ENCODE data around the gene KRTAP4-8. TPM values are rescaled to one million over a fixed set of nuclear protein-coding genes. Genes with fewer than 3 reads are reported as not detected.
"Not testable (repeated sequence)": the region's sequence is repeated elsewhere in the genome, so short reads cannot be mapped to it uniquely, and the experiment has no call there.

The KRTAP4-8 gene
- total and polyA plus RNA-seq, 2 donors (not counting 1 experiment from before 2014, with no cell fraction given), result not detected

DNA sequence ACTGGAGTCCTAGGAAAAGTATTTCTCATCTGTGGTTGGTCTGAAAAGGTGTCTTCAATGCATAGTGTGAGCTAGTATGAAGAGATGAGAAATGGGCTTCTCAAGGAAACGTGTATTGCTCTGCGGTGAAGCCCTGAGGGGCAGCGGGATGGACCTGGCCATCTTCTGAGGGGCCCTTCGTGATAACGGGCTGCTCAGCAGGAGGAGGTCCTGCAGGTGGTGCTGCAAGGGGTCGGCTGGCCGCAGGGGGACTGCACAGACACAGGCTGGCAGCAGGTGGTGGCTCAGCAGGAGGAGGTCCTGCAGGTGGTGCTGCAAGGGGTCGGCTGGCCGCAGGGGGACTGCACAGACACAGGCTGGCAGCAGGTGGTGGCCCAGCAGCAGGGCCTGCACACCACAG lies 43.4 kb downstream of the KRTAP4-8 start:
- H3K4me3 ChIP-seq (ENCODE audit: control extremely low read depth in 1 of 5, extremely low read depth in 1 of 5, insufficient read depth in 1 of 5, low read depth in 2 of 5, low read length in 4 of 5); H3K27ac Mint-ChIP-seq; H2AFZ ChIP-seq (ENCODE audit: insufficient read depth, low read depth, low read length, poor library complexity, severe bottlenecking); H3K36me3 ChIP-seq (replicated peaks in 1 of 2; ENCODE audit: control extremely low read depth in 1 of 2, control insufficient read depth in 1 of 2, extremely low read depth in 1 of 2, insufficient read depth in 2 of 2, low read length in 1 of 2); H3K79me2 ChIP-seq (ENCODE audit: control insufficient read depth, insufficient read depth, low read length); H3K27ac ChIP-seq (ENCODE audit: low read length in 2 of 2); DNase-seq; H4K20me1 ChIP-seq (ENCODE audit: control insufficient read depth, insufficient read depth, low read length, poor library complexity, severe bottlenecking); H3K9me3 Mint-ChIP-seq (ENCODE audit: insufficient read depth); intact Hi-C loops (cut with micrococcal nuclease); H3K4me2 ChIP-seq (replicated peaks; ENCODE audit: low read depth, low read length, poor library complexity, severe bottlenecking); POLR2A ChIA-PET; CTCF ChIA-PET; H3K4me1 Mint-ChIP-seq; H3K9me3 ChIP-seq (ENCODE audit: control extremely low read depth in 1 of 3, control insufficient read depth in 2 of 3, insufficient read depth in 1 of 3, low read length in 2 of 3); H3K4me3 Mint-ChIP-seq; ATAC-seq (ENCODE audit: low read depth); H3K27me3 ChIP-seq (replicated peaks in 1 of 4; ENCODE audit: control extremely low read depth in 1 of 4, control insufficient read depth in 3 of 4, insufficient read depth in 4 of 4, low read length in 3 of 4); H3K4me1 ChIP-seq (ENCODE audit: control insufficient read depth in 2 of 2, insufficient read depth in 2 of 2, low read length in 2 of 2); H3K9ac ChIP-seq (ENCODE audit: low read length): not testable (repeated sequence)
- H3K27me3 Mint-ChIP-seq, result peaks cover 50% of the 10 kb centered on the region
- WGBS (ENCODE audit: insufficient coverage), result 94% methylated on average over 3 of the region's 9 CpGs

DNA sequence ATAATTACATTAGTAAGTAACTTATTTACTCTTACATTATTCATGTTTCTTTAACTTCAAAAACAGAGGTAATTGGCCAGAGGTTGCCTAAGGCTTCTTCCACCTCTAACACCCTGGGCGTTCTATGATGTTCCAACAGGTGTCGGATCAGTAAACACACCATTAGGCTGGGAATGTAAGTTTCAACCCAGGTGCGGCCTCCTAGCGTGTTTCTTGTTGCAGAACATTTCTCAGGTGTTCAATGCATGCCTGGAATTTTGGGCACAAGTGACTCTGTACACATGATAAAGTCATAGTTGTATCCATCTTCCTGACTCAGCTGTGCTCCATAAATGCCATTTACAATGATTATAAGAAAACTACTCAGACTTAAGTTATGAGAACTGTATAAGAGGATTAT lies 43.9 kb downstream of the KRTAP4-8 start:
- Histone ChIP-seq H3K9ac (ENCODE audit: low read length) (no peak overlapping the region), H3K27ac (ENCODE audit: low read length in 2 of 2) (no peak overlapping the region), H4K20me1 (ENCODE audit: control insufficient read depth, insufficient read depth, low read length, poor library complexity, severe bottlenecking) (no peaks in the 10 kb centered on the region), H3K79me2 (ENCODE audit: control insufficient read depth, insufficient read depth, low read length) (no peaks in the 10 kb centered on the region), H3K36me3 (replicated peaks in 1 of 2; ENCODE audit: control extremely low read depth in 1 of 2, control insufficient read depth in 1 of 2, extremely low read depth in 1 of 2, insufficient read depth in 2 of 2, low read length in 1 of 2) (no peaks in the 10 kb centered on the region), H3K4me3 (ENCODE audit: control extremely low read depth in 1 of 5, extremely low read depth in 1 of 5, insufficient read depth in 1 of 5, low read depth in 2 of 5, low read length in 4 of 5) (no peak overlapping the region), H2AFZ (ENCODE audit: insufficient read depth, low read depth, low read length, poor library complexity, severe bottlenecking) (no peak overlapping the region), H3K4me2 (replicated peaks; ENCODE audit: low read depth, low read length, poor library complexity, severe bottlenecking) (no peak overlapping the region), H3K4me1 (ENCODE audit: control insufficient read depth in 2 of 2, insufficient read depth in 2 of 2, low read length in 2 of 2) (no peaks in the 10 kb centered on the region), H3K27me3 (replicated peaks in 1 of 4; ENCODE audit: control extremely low read depth in 1 of 4, control insufficient read depth in 3 of 4, insufficient read depth in 4 of 4, low read length in 3 of 4) (no peaks in the 10 kb centered on the region), H3K9me3 (ENCODE audit: control extremely low read depth in 1 of 3, control insufficient read depth in 2 of 3, insufficient read depth in 1 of 3, low read length in 2 of 3) (peaks cover 0 to 2% (median 1%) of the 10 kb centered on the region in 3 donors)
- ChIA-PET POLR2A (no interaction called here), CTCF (no interaction called here)
- Mint-ChIP-seq H3K4me1 (no peaks in the 10 kb centered on the region), H3K4me3 (no peak overlapping the region), H3K27me3 (peaks cover 46% of the 10 kb centered on the region), H3K27ac (no peak overlapping the region), H3K9me3 (ENCODE audit: insufficient read depth) (no peaks in the 10 kb centered on the region)
- TF ChIP-seq, protein P1, sequence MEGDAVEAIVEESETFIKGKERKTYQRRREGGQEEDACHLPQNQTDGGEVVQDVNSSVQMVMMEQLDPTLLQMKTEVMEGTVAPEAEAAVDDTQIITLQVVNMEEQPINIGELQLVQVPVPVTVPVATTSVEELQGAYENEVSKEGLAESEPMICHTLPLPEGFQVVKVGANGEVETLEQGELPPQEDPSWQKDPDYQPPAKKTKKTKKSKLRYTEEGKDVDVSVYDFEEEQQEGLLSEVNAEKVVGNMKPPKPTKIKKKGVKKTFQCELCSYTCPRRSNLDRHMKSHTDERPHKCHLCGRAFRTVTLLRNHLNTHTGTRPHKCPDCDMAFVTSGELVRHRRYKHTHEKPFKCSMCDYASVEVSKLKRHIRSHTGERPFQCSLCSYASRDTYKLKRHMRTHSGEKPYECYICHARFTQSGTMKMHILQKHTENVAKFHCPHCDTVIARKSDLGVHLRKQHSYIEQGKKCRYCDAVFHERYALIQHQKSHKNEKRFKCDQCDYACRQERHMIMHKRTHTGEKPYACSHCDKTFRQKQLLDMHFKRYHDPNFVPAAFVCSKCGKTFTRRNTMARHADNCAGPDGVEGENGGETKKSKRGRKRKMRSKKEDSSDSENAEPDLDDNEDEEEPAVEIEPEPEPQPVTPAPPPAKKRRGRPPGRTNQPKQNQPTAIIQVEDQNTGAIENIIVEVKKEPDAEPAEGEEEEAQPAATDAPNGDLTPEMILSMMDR (IDR thresholded peaks at IDR 0.05), result no peak
- no peak for TF ChIP-seq EZH2 (IDR thresholded peaks at IDR 0.05; ENCODE audit: borderline replicate concordance, insufficient read depth, low read depth, low read length, poor library complexity, severe bottlenecking)
- 90% methylated on average over 4 of the region's 4 CpGs for WGBS (ENCODE audit: insufficient coverage)
- ATAC-seq (ENCODE audit: low read depth) (no peak), DNase-seq (no peak)
- intact Hi-C loops (cut with micrococcal nuclease), result no loop called here
